ENCODE results near the gene DNAJB5.
"Not testable (repeated sequence)": the region's sequence is repeated elsewhere in the genome, so short reads cannot be mapped to it uniquely, and the experiment has no call there.

DNAJB5 gene

DNA sequence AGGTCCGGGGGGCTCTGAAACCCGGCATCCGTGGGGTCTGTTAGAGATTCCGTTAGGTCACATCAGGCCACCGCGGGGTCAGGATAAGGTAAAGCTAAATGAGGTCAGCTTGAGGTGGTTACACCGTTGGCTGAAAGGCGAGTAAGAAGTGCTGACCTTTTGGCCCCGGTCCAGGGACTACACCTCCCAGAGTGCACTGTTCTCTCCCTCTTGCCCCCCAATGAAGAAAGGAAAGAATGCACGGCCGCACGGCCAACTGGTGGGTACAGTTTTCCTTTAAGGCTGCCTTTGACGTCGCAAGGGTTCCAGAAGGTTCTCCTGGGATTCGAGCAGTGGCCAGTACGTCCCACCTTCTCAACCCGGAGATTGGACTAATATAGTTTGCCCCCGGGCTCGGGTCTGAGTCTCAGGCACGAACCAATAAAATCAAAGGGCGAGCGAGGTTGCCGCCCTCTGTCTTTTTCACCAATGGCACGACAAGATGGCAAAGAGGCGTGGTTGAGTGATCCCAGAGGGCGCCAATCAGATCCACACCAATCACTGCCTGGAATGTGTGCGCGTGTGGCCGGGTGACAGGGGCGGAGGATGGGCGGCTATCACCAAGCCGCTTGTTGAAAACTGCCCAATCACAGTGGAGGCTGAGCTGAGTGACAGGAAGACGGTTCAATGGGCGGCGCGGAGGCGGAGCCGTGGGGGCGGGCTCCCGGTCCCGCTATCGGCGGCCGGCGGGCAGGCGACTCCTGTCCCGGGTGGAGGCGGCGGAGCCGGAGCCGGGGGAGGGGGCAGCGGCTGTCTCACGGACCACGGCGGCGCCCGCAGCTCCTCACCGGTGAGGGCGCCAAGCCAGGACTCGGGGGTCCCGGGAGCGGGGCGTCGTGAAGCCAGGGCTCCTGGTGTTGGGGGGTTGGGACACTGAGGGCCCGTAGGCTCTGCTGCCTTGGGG is at the start of gene DNAJB5:
Gene DNAJB5, plus strand, starts transcription at position 743 of the 943 bp plus-strand sequence. CDS start 886 bp downstream, outside the sequence.
- in situ Hi-C loops (cut with MboI; ENCODE audit: low pct_unique_long_range_greater_than_20kb, low sequenced_read_pairs, unreplicated experiment): loop anchor here (10.0 kb wide), 1 partner anchor 84 kb away; no protein-coding TSS in a partner anchor
- peak; percentile 98 for DNase-seq (ENCODE audit: low spot score)
- TF ChIP-seq CTCF (IDR thresholded peaks at IDR 0.05; ENCODE audit: extremely low read depth, insufficient read depth, missing control alignments): no peak

DNA sequence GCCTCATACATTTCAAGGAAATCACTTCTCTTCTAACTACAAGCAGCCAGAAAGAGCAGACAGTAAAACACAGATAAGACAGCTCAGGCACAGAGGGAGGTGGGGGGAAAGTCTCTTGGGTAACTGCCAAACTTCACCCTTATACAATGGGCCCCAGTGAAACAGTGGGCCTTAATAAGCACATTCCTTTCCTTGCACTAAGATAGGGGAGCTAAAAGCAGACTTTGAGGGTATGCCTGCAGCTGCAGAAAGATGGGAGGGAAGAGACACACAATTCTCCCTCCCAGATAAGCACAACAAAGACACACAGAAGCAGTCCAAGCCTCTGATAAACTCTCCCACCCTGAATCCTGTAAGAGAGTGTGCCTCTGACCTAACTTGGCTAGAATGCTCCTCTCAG is 49.6 kb upstream of the DNAJB5 start:
- in situ Hi-C loops (cut with MboI; ENCODE audit: low pct_unique_long_range_greater_than_20kb, low sequenced_read_pairs, unreplicated experiment); DNase-seq (ENCODE audit: low spot score): not testable (repeated sequence)

DNA sequence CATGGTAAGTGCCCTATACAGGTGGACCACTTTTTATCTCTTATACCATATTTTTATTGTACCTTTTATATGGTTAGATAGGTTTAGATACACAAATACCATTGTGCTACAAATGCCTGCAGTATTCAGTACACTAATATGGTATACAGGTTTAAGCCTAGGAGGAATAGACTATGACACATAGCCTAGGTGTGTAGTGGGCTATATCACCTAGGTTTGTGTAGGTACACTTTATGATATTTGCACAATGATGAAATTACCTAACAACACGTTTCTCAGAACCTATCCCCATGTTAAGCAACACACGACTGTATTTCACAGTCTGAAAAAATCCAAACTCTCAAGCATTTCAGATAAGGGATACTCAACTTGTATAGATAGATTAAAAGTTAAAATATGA is 41.1 kb upstream of the DNAJB5 start:
- no peak for TF ChIP-seq CTCF (IDR thresholded peaks at IDR 0.05; ENCODE audit: extremely low read depth, insufficient read depth, missing control alignments)
- in situ Hi-C loops (cut with MboI; ENCODE audit: low pct_unique_long_range_greater_than_20kb, low sequenced_read_pairs, unreplicated experiment): no loop called here

GRCh38 chr9:34954225-34954624 is 35.3 kb upstream of the DNAJB5 start:
- TF ChIP-seq CTCF (IDR thresholded peaks at IDR 0.05; ENCODE audit: extremely low read depth, insufficient read depth, missing control alignments): no peak
- in situ Hi-C loops (cut with MboI; ENCODE audit: low pct_unique_long_range_greater_than_20kb, low sequenced_read_pairs, unreplicated experiment): no loop called here
- no peak for DNase-seq (ENCODE audit: low spot score)

More for the DNA sequence above, 41.1 kb upstream of the DNAJB5 start:
- DNase-seq (ENCODE audit: low spot score): no peak

- in situ Hi-C loops (cut with MboI; ENCODE audit: low pct_unique_long_range_greater_than_20kb, low sequenced_read_pairs, unreplicated experiment); DNase-seq (ENCODE audit: low spot score): not testable (repeated sequence)
These were observed 33.5 kb upstream of the DNAJB5 start for GRCh38 chr9:34956066-34956465.

GRCh38 chr9:34956648-34957047 is 32.9 kb upstream of the DNAJB5 start:
- DNase-seq (ENCODE audit: low spot score): peak; percentile 59
- no peak for TF ChIP-seq CTCF (IDR thresholded peaks at IDR 0.05; ENCODE audit: extremely low read depth, insufficient read depth, missing control alignments)
- in situ Hi-C loops (cut with MboI; ENCODE audit: low pct_unique_long_range_greater_than_20kb, low sequenced_read_pairs, unreplicated experiment): no loop called here

- peak; percentile 43 for TF ChIP-seq CTCF (IDR thresholded peaks at IDR 0.05; ENCODE audit: extremely low read depth, insufficient read depth, missing control alignments)
- no peak for DNase-seq (ENCODE audit: low spot score)
- in situ Hi-C loops (cut with MboI; ENCODE audit: low pct_unique_long_range_greater_than_20kb, low sequenced_read_pairs, unreplicated experiment): no loop called here
These were observed 31.8 kb upstream of the DNAJB5 start, which contains the start of gene PHF24 for GRCh38 chr9:34957492-34958410. Gene PHF24, plus strand, starts transcription at chr9:34958285. Its CDS starts 13,014 bp downstream, at chr9:34971299.

Data from GM13977 (cell line).